GM12878 (cell line): ENCODE data around the gene PRKAB2. TPM values are rescaled to one million over a fixed set of nuclear protein-coding genes. Genes with fewer than 3 reads are reported as not detected.

Source experiments
- ATAC-seq: fragments of 200-7000 bp; cut with Tn5 transposase; 3 replicates; pipeline ENCODE4 v1.9.1; 2020; ENCODE audit warnings: mild to moderate bottlenecking, moderate library complexity
- BruUV-seq: library from RNA; stranded (reverse); fragments of 400-500 nt; replicated peaks from 2 replicates; lab custom pipeline; 2021; lab: Mats Ljungman, UMichigan
- CTCF ChIA-PET: fragments of 300-600 bp; sonication (Branson Sonifier 250); formaldehyde crosslinking; extraction: SDS; loops from one replicate; lab custom pipeline; 2021; ENCODE audit warnings: inconsistent platforms; lab: Yijun Ruan, JAX
- POLR2A ChIA-PET: fragments of 350-600 bp; formaldehyde crosslinking; extraction: SDS; loops from one replicate; lab custom pipeline; 2021; ENCODE audit warnings: inconsistent platforms; lab: Charles Lee
- RAD21 ChIA-PET: fragments of 300-600 bp; sonication (Branson Sonifier 250); formaldehyde crosslinking; loops from one replicate; lab custom pipeline; 2023; ENCODE audit warnings: antibody characterized with exemption; ENCODE audit not compliant: unreplicated experiment; lab: Charles Lee
- SMC1A ChIA-PET: fragments of 300-600 bp; sonication (Branson Sonifier 250); formaldehyde crosslinking; loops from one replicate; lab custom pipeline; 2023; ENCODE audit not compliant: unreplicated experiment, uncharacterized antibody; lab: Charles Lee
- DNase-seq: peaks from one replicate; pipeline ENCODE4 v3.0.0-alpha.2; 2011; ENCODE audit warnings: low read depth, low spot score
- FAIRE-seq: peaks from 3 replicates; lab custom pipeline; 2011; peaks lifted over from hg19 to GRCh38; lab: Jason Lieb, UNC
- H2AFZ ChIP-seq: 2 replicates; pipeline ENCODE4 v1.6.0; 2011; ENCODE audit warnings: low read depth, low read length, control low read depth; ENCODE audit not compliant: control insufficient read depth
- H3K27ac ChIP-seq: 2 replicates; pipeline ENCODE4 v1.5.1; 2011; ENCODE audit warnings: control low read depth; ENCODE audit not compliant: control insufficient read depth, insufficient read depth
- H3K27me3 ChIP-seq, 2 experiments: replicated peaks in 1 of 2; 2 replicates each; pipeline versions ENCODE4 v1.6.0 to v1.6.1; 2011; ENCODE audit warnings: low read length in 1 of 2; ENCODE audit not compliant: control insufficient read depth in 2 of 2, insufficient read depth in 2 of 2
- H3K36me3 ChIP-seq, 2 experiments: 2 replicates each; pipeline ENCODE4 v1.5.1; 2011; ENCODE audit warnings: low read length in 1 of 2; ENCODE audit not compliant: control insufficient read depth in 2 of 2, insufficient read depth in 2 of 2
- H3K4me1 ChIP-seq: 2 replicates; pipeline ENCODE4 v1.6.1; 2011; ENCODE audit warnings: mild to moderate bottlenecking, low read length, moderate library complexity, mixed read lengths; ENCODE audit not compliant: control insufficient read depth, insufficient read depth
- H3K4me2 ChIP-seq: 2 replicates; pipeline ENCODE4 v1.6.0; 2011; ENCODE audit warnings: control low read depth; ENCODE audit not compliant: control insufficient read depth, insufficient read depth
- H3K4me3 ChIP-seq: fragments of 200-600 bp; sonication (generic); 2 replicates; pipeline ENCODE4 v1.5.1; 2016
- H3K79me2 ChIP-seq: 2 replicates; pipeline ENCODE4 v1.6.0; 2011; ENCODE audit warnings: low read length; ENCODE audit not compliant: control insufficient read depth, insufficient read depth
- H3K9ac ChIP-seq: 2 replicates; pipeline ENCODE4 v1.8.0; 2011; ENCODE audit warnings: low read length, control low read depth, mixed read lengths; ENCODE audit not compliant: control insufficient read depth, insufficient read depth
- H3K9me3 ChIP-seq: replicated peaks from 3 replicates; pipeline ENCODE4 v1.5.1; 2011; ENCODE audit warnings: mild to moderate bottlenecking, low read length; ENCODE audit not compliant: control insufficient read depth, insufficient read depth
- H4K20me1 ChIP-seq: 2 replicates; pipeline ENCODE4 v1.6.0; 2011; ENCODE audit not compliant: control insufficient read depth, insufficient read depth
- BACH1 ChIP-seq: fragments of 450-650 bp; IDR thresholded peaks from 2 replicates; pipeline ENCODE4 v1.6.1; 2017; ENCODE audit warnings: mild to moderate bottlenecking, borderline replicate concordance
- BHLHE40 ChIP-seq, 2 experiments: fragments of 450-650 bp in 1 of 2; IDR thresholded peaks; 2 replicates each; pipeline ENCODE4 v1.6.1; 2011 to 2017; ENCODE audit warnings: low read depth in 2 of 2, borderline replicate concordance in 1 of 2, improper control_type of control experiment in 1 of 2, low read length in 1 of 2, mild to moderate bottlenecking in 1 of 2
- CBFB ChIP-seq: IDR thresholded peaks from 2 replicates; pipeline ENCODE4 v1.6.1; 2016; ENCODE audit warnings: antibody characterized with exemption, low read depth
- CEBPB ChIP-seq, 2 experiments: fragments of 150-350 bp in 1 of 2; IDR thresholded peaks; 2 replicates each; pipeline ENCODE4 v1.6.1; 2012 to 2014; ENCODE audit warnings: low read depth in 2 of 2, low read length in 2 of 2, borderline replicate concordance in 1 of 2, inconsistent platforms in 1 of 2
- CEBPZ ChIP-seq: fragments of 150-350 bp; IDR thresholded peaks from 2 replicates; pipeline ENCODE4 v1.6.1; 2016; ENCODE audit warnings: low read depth, low read length
- CHD1 ChIP-seq: IDR thresholded peaks from 2 replicates; pipeline ENCODE4 v1.6.1; 2012; ENCODE audit warnings: low read depth, low read length, improper control_type of control experiment
- IRF3 ChIP-seq: fragments of 450-650 bp; IDR thresholded peaks from 2 replicates; pipeline ENCODE4 v1.6.1; 2014; ENCODE audit warnings: mild to moderate bottlenecking
- IRF4 ChIP-seq: IDR thresholded peaks from 2 replicates; pipeline ENCODE4 v1.6.1; 2011; ENCODE audit warnings: low read depth, low read length
- IRF5 ChIP-seq: fragments of 450-650 bp; IDR thresholded peaks from 2 replicates; pipeline ENCODE4 v1.6.1; 2017; ENCODE audit warnings: borderline replicate concordance
- MTA3 ChIP-seq: IDR thresholded peaks from 2 replicates; pipeline ENCODE4 v1.6.1; 2012; ENCODE audit warnings: low read length, inconsistent platforms, borderline replicate concordance
- NRF1 ChIP-seq: conservative IDR thresholded peaks from 2 replicates; pipeline ENCODE4 v1.6.1; 2011; ENCODE audit warnings: mild to moderate bottlenecking, low read depth, low read length, improper control_type of control experiment
- RELA ChIP-seq: fragments of 450-650 bp; IDR thresholded peaks from 2 replicates; pipeline ENCODE4 v1.8.0; 2014; ENCODE audit warnings: borderline replicate concordance; ENCODE audit not compliant: partially characterized antibody
- SP1 ChIP-seq: IDR thresholded peaks from one replicate; pipeline ENCODE4 v1.6.1; 2011; ENCODE audit warnings: low read depth, low read length
- SPI1 ChIP-seq: IDR thresholded peaks from 2 replicates; pipeline ENCODE4 v1.6.1; 2011; ENCODE audit warnings: low read depth, mild to moderate bottlenecking, low read length, moderate library complexity, borderline replicate concordance; ENCODE audit not compliant: insufficient read depth
- ZZZ3 ChIP-seq: IDR thresholded peaks from 2 replicates; pipeline ENCODE4 v1.6.1; 2011; ENCODE audit warnings: low read depth; ENCODE audit not compliant: control insufficient read depth, insufficient read length
- WGBS: methylation state at CpG from one replicate; pipeline ENCODE4 v1.1.6; 2016; ENCODE audit warnings: low lambda C conversion rate; ENCODE audit not compliant: insufficient replicate concordance, insufficient coverage; ENCODE audit errors: missing lambda C conversion rate; 5-methylcytosine and 5-hydroxymethylcytosine counted together
- in situ Hi-C: fragments of 300-500 bp; cut with MboI; formaldehyde crosslinking; loops from 9 replicates; pipeline ENCODE4 v1.14.3; 2018; ENCODE audit warnings: mixed read lengths
- intact Hi-C: fragments of 100-400 bp; cut with micrococcal nuclease; formaldehyde crosslinking; loops from one replicate; pipeline ENCODE4 v1.14.2; 2022; ENCODE audit not compliant: unreplicated experiment
- polyA plus RNA-seq, 11 experiments: library from polyadenylated mRNA; depleted of rRNA in 4 of 11; unstranded in 6 of 11; stranded (reverse) in 5 of 11; fragments of >200 nt; fragmentation: Nextera tagmentation in 4 of 11; fragmentation: Illumina TruSeq in 1 of 11; extraction: Ambion mirVana in 4 of 11; extraction: Trizol in 1 of 11; gene quantifications; 1 replicate in 1 of 11; 2 replicates in 10 of 11; pipeline versions ENCODE4 v1.2.1 to v1.2.3, GENCODE V29; 2011 to 2016; ENCODE audit warnings: inconsistent platforms in 2 of 11, missing spikeins in 2 of 11, low read depth in 1 of 11
- total RNA-seq, 4 experiments: library from RNA; depleted of rRNA in 3 of 4; stranded (reverse); fragments of >200 nt in 3 of 4; fragmentation: Illumina TruSeq in 1 of 4; extraction: Trizol in 1 of 4; gene quantifications; 2 replicates each; pipeline versions ENCODE4 v1.2.1 to v1.2.3, GENCODE V29; 2013 to 2021

Gene PRKAB2
- total and polyA plus RNA-seq, 10 of the 15 experiments (the other 5 are each of a cell fraction or from before 2014, with no cell fraction given): 2.2 to 26.4 (median 6.7) TPM

GRCh38 chr1:147167365-147167764 lies 4.9 kb downstream of the PRKAB2 start:
- H3K9ac ChIP-seq: no peak overlapping the region
- 57% methylated on average over 1 of the region's 1 CpG for WGBS
- intact Hi-C loops (no loop called here), in situ Hi-C loops (no loop called here)
- no peaks in the 10 kb centered on the region for H3K9me3 ChIP-seq
- no peaks in the 10 kb centered on the region for H3K27me3 ChIP-seq
- peaks cover 0 to 6% of the 10 kb centered on the region in 2 experiments; a peak in 2 of 4 replicates for H3K36me3 ChIP-seq
- TF ChIP-seq CEBPB (IDR thresholded peaks at IDR 0.05; ENCODE audit: borderline replicate concordance in 1 of 2, low read depth in 2 of 2, low read length in 2 of 2) (no peak), IRF5 (no peak), IRF3 (no peak), RELA (no peak), BHLHE40 (IDR thresholded peaks at IDR 0.05; ENCODE audit: borderline replicate concordance in 1 of 2, low read depth in 2 of 2, low read length in 1 of 2) (no peak), CHD1 (no peak), IRF4 (no peak), SPI1 (no peak), BACH1 (no peak), SP1 (no peak), CBFB (no peak), MTA3 (no peak), NRF1 (no peak), ZZZ3 (no peak), CEBPZ (no peak)
- H3K4me2 ChIP-seq: no peak overlapping the region
- ChIA-PET RAD21 (no interaction called here), CTCF (no interaction called here), SMC1A (no interaction called here), POLR2A (no interaction called here)
- no peak overlapping the region for H3K27ac ChIP-seq
- peaks cover 22% of the 10 kb centered on the region for H3K79me2 ChIP-seq
- no peak overlapping the region for H2AFZ ChIP-seq
- FAIRE-seq: no peak
- no peak overlapping the region for H3K4me3 ChIP-seq
- no peaks in the 10 kb centered on the region for H3K4me1 ChIP-seq
- no peaks in the 10 kb centered on the region for H4K20me1 ChIP-seq
- no peak for ATAC-seq
- BruUV-seq: no TSS peak
- DNase-seq: no peak
